ENCODE data around the gene PHTF2. TPM values are rescaled to one million over a fixed set of nuclear protein-coding genes. Genes with fewer than 3 reads are reported as not detected.
"Not testable (repeated sequence)": the region's sequence is repeated elsewhere in the genome, so short reads cannot be mapped to it uniquely, and the experiment has no call there.

The PHTF2 gene
- total RNA-seq, 1 experiment from 2014 or later, result 26.7 TPM

DNA sequence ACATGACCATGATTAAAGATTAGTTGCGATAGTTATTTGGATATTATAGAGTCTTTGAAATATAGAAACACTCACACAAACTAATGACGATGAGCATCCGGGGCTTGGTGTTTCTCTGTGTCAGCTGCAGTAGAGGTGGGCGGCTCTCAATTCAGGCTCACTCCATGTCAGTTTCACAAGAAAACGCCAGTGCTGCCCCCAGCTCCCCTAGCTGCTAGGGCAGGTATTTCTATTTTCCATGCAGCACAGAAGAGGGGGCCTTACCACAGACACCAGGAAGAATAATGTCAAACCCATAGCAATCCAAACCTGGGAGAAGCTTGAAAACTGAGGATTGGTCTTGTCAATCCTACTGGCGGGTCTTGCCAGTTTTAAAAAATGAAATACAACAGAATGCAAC lies 197.1 kb downstream of the PHTF2 start:
- RAD21 ChIA-PET (ENCODE audit: low non-redundant PET in 1 of 2, low total read pairs in 2 of 2, uncharacterized antibody in 2 of 2, unreplicated experiment in 2 of 2), result interaction anchor here in 1 of 2 experiments (0.6 kb wide), 1 partner anchor 551 kb away, joined by 5 read pairs; no protein-coding TSS in a partner anchor
- ATAC-seq (peak; percentile 87), DNase-seq (ENCODE audit: low read depth, low spot score) (no peak)
- no peaks in the 10 kb centered on the region for H3K9me3 ChIP-seq (ENCODE audit: control insufficient read depth in 1 of 2, insufficient read depth in 1 of 2, low read depth in 1 of 2, low read length in 2 of 2)
- CTCF ChIA-PET, result no interaction called here
- no peak overlapping the region for H3K4me3 ChIP-seq (replicated peaks in 1 of 2; ENCODE audit: low read depth in 1 of 2, low read length in 2 of 2)
- intact Hi-C loops (cut with micrococcal nuclease), result no loop called here
- no peaks in the 10 kb centered on the region for H3K4me1 ChIP-seq (ENCODE audit: control insufficient read depth in 1 of 2, insufficient read depth in 2 of 2, low read length in 2 of 2)
- no TSS peak for BruUV-seq (replicated peaks)
- no peak overlapping the region for H3K9ac ChIP-seq (ENCODE audit: low read length)
- H3K4me2 ChIP-seq (ENCODE audit: low read length), result no peak overlapping the region
- H3K27ac ChIP-seq (ENCODE audit: low read depth, low read length), result no peak overlapping the region
- no peaks in the 10 kb centered on the region for H3K9me2 ChIP-seq (ENCODE audit: insufficient read depth)
- H4K20me1 ChIP-seq (ENCODE audit: insufficient read depth), result no peaks in the 10 kb centered on the region
- POLR2A ChIA-PET, result no interaction called here
- H3K27me3 ChIP-seq (ENCODE audit: insufficient read depth, low read length), result no peaks in the 10 kb centered on the region
- H3K79me2 ChIP-seq (ENCODE audit: insufficient read depth, low read length), result no peaks in the 10 kb centered on the region
- TF ChIP-seq SIN3A (IDR thresholded peaks at IDR 0.05; ENCODE audit: low read depth), result no peak
- TF ChIP-seq, protein P1, sequence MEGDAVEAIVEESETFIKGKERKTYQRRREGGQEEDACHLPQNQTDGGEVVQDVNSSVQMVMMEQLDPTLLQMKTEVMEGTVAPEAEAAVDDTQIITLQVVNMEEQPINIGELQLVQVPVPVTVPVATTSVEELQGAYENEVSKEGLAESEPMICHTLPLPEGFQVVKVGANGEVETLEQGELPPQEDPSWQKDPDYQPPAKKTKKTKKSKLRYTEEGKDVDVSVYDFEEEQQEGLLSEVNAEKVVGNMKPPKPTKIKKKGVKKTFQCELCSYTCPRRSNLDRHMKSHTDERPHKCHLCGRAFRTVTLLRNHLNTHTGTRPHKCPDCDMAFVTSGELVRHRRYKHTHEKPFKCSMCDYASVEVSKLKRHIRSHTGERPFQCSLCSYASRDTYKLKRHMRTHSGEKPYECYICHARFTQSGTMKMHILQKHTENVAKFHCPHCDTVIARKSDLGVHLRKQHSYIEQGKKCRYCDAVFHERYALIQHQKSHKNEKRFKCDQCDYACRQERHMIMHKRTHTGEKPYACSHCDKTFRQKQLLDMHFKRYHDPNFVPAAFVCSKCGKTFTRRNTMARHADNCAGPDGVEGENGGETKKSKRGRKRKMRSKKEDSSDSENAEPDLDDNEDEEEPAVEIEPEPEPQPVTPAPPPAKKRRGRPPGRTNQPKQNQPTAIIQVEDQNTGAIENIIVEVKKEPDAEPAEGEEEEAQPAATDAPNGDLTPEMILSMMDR (IDR thresholded peaks at IDR 0.05 in 2 of 3, conservative IDR thresholded peaks at IDR 0.05 in 1 of 3; ENCODE audit: borderline replicate concordance in 1 of 3, insufficient read depth in 1 of 3, low read depth in 2 of 3, low read length in 2 of 3), result peak in 2 of 3 experiments; percentile 45 to 52; a peak in 5 of 6 replicates
- no peak overlapping the region for H2AFZ ChIP-seq (ENCODE audit: low read depth, low read length, poor library complexity, severe bottlenecking)
- no peaks in the 10 kb centered on the region for H3K36me3 ChIP-seq (ENCODE audit: control insufficient read depth in 1 of 2, insufficient read depth in 2 of 2, low read length in 2 of 2)

DNA sequence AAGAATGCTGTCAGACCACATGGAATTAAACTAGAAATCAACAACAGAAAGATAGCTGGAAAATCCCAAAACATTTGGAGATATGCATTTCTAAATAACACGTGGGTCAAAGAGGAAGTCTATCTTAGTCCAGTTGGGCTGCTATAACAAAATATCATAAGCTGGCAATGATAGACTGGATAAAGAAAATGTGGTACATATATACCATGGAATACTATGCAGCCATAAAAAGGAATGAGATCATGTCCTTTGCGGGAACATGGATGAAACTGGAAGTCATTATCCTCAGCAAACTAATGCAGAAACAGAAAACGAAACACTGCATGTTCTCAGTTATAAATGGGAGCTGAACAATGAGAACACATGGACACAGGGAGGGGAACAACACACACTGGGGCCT lies 200.6 kb downstream of the PHTF2 start:
- H3K79me2 ChIP-seq (ENCODE audit: insufficient read depth, low read length); H3K9me2 ChIP-seq (ENCODE audit: insufficient read depth); H3K9me3 ChIP-seq (ENCODE audit: control insufficient read depth in 1 of 2, insufficient read depth in 1 of 2, low read depth in 1 of 2, low read length in 2 of 2); H4K20me1 ChIP-seq (ENCODE audit: insufficient read depth); H3K27me3 ChIP-seq (ENCODE audit: insufficient read depth, low read length); POLR2A ChIA-PET; H3K4me1 ChIP-seq (ENCODE audit: control insufficient read depth in 1 of 2, insufficient read depth in 2 of 2, low read length in 2 of 2); H3K9ac ChIP-seq (ENCODE audit: low read length); H3K27ac ChIP-seq (ENCODE audit: low read depth, low read length); H3K36me3 ChIP-seq (ENCODE audit: control insufficient read depth in 1 of 2, insufficient read depth in 2 of 2, low read length in 2 of 2); H2AFZ ChIP-seq (ENCODE audit: low read depth, low read length, poor library complexity, severe bottlenecking); intact Hi-C loops (cut with micrococcal nuclease); H3K4me3 ChIP-seq (replicated peaks in 1 of 2; ENCODE audit: low read depth in 1 of 2, low read length in 2 of 2); RAD21 ChIA-PET (ENCODE audit: low non-redundant PET in 1 of 2, low total read pairs in 2 of 2, uncharacterized antibody in 2 of 2, unreplicated experiment in 2 of 2); BruUV-seq (replicated peaks); DNase-seq (ENCODE audit: low read depth, low spot score); ATAC-seq; H3K4me2 ChIP-seq (ENCODE audit: low read length): not testable (repeated sequence)
- CTCF ChIA-PET, result interaction anchor here (1.4 kb wide), 1 partner anchor 41 kb away, joined by 3 read pairs; no protein-coding TSS in a partner anchor

Data from HCT116 (cell line).